HepG2 (cell line): ENCODE measurements around the gene SLC2A2. TPM values are rescaled to one million over a fixed set of nuclear protein-coding genes. Genes with fewer than 3 reads are reported as not detected.

Experiments used
- ATF4 ChIP-seq, 2 experiments: fragments of 450-650 bp in 1 of 2; sonication (generic) in 1 of 2; formaldehyde crosslinking; IDR thresholded peaks; 2 replicates each; pipeline versions ENCODE4 v1.5.0 to v1.8.0; 2020 to 2022; ENCODE audit warnings: mild to moderate bottlenecking in 1 of 2, missing genetic modification reagents in 1 of 2
- ELF3 ChIP-seq: IDR thresholded peaks from 2 replicates; pipeline ENCODE4 v1.6.1; 2016; ENCODE audit warnings: missing genetic modification reagents, missing compliant biosample characterization
- FOXA3 ChIP-seq: IDR thresholded peaks from 2 replicates; pipeline ENCODE4 v1.6.1; 2016; ENCODE audit warnings: missing genetic modification reagents, missing compliant biosample characterization
- GATAD2A ChIP-seq: IDR thresholded peaks from 2 replicates; pipeline ENCODE4 v1.6.1; 2016
- GLMP ChIP-seq: sonication (generic); formaldehyde crosslinking; IDR thresholded peaks from 2 replicates; pipeline ENCODE4 v1.9.0; 2021; ENCODE audit warnings: missing genetic modification reagents, mild to moderate bottlenecking, borderline replicate concordance
- HMG20A ChIP-seq: IDR thresholded peaks from 2 replicates; pipeline ENCODE4 v1.6.1; 2016; ENCODE audit warnings: borderline replicate concordance
- HNF4A ChIP-seq: sonication (generic); formaldehyde crosslinking; IDR thresholded peaks from 2 replicates; pipeline ENCODE4 v1.4.0; 2020; ENCODE audit warnings: missing genetic modification reagents
- KDM2A ChIP-seq: sonication (generic); formaldehyde crosslinking; IDR thresholded peaks from 2 replicates; pipeline ENCODE4 v1.4.0; 2020; ENCODE audit warnings: low read depth, missing genetic modification reagents, borderline replicate concordance
- NFIC ChIP-seq: IDR thresholded peaks from 2 replicates; pipeline ENCODE4 v1.6.1; 2012; ENCODE audit warnings: mild to moderate bottlenecking, low read length, inconsistent platforms
- NR2F6 ChIP-seq, 2 experiments: IDR thresholded peaks; 2 replicates each; pipeline ENCODE4 v1.6.1; 2016; ENCODE audit warnings: antibody characterized with exemption in 1 of 2, mild to moderate bottlenecking in 1 of 2
- POLR2A ChIP-seq, 2 experiments: IDR thresholded peaks; 2 replicates each; pipeline ENCODE4 v1.6.1; 2011; ENCODE audit warnings: low read depth in 2 of 2, low read length in 2 of 2, mild to moderate bottlenecking in 1 of 2, moderate library complexity in 1 of 2; ENCODE audit not compliant: insufficient read depth in 1 of 2
- RARA ChIP-seq: IDR thresholded peaks from 2 replicates; pipeline ENCODE4 v1.6.1; 2016; ENCODE audit warnings: missing genetic modification reagents, missing compliant biosample characterization
- SALL1 ChIP-seq: sonication (generic); formaldehyde crosslinking; IDR thresholded peaks from 2 replicates; pipeline ENCODE4 v1.8.0; 2022; ENCODE audit warnings: mild to moderate bottlenecking, missing genetic modification reagents
- SOX6 ChIP-seq, 2 experiments: fragments of 450-650 bp in 1 of 2; sonication (generic) in 1 of 2; formaldehyde crosslinking in 1 of 2; IDR thresholded peaks; 2 replicates each; pipeline versions ENCODE4 v1.4.0 to v1.6.1; 2017 to 2020; ENCODE audit warnings: antibody characterized with exemption in 1 of 2, mild to moderate bottlenecking in 1 of 2, missing genetic modification reagents in 1 of 2
- TBP ChIP-seq: sonication (generic); formaldehyde crosslinking; IDR thresholded peaks from 2 replicates; pipeline ENCODE4 v1.5.0; 2020; ENCODE audit warnings: missing genetic modification reagents
- TFDP2 ChIP-seq: sonication (generic); formaldehyde crosslinking; IDR thresholded peaks from 2 replicates; pipeline ENCODE4 v1.4.0; 2020; ENCODE audit warnings: missing genetic modification reagents
- TOE1 ChIP-seq: sonication (generic); formaldehyde crosslinking; IDR thresholded peaks from 2 replicates; pipeline ENCODE4 v1.4.0; 2020; ENCODE audit warnings: mild to moderate bottlenecking, missing genetic modification reagents
- ZKSCAN5 ChIP-seq: sonication (generic); formaldehyde crosslinking; IDR thresholded peaks from 2 replicates; pipeline ENCODE4 v1.5.1; 2020; ENCODE audit warnings: mild to moderate bottlenecking, missing genetic modification reagents
- ZMYM4 ChIP-seq: sonication (generic); formaldehyde crosslinking; IDR thresholded peaks from 2 replicates; pipeline ENCODE4 v1.8.1; 2023; ENCODE audit warnings: mild to moderate bottlenecking, missing genetic modification reagents
- ZNF180 ChIP-seq: sonication (generic); formaldehyde crosslinking; IDR thresholded peaks from 2 replicates; pipeline ENCODE4 v1.4.0; 2020; ENCODE audit warnings: low read depth, missing genetic modification reagents, borderline replicate concordance
- ZNF234 ChIP-seq: sonication (generic); formaldehyde crosslinking; conservative IDR thresholded peaks from 2 replicates; pipeline ENCODE4 v1.5.1; 2020; ENCODE audit warnings: mild to moderate bottlenecking, missing genetic modification reagents
- ZNF383 ChIP-seq: sonication (generic); formaldehyde crosslinking; IDR thresholded peaks from 2 replicates; pipeline ENCODE4 v1.4.0; 2020; ENCODE audit warnings: missing genetic modification reagents, mild to moderate bottlenecking, borderline replicate concordance
- ZNF451 ChIP-seq: sonication (generic); formaldehyde crosslinking; IDR thresholded peaks from 2 replicates; pipeline ENCODE4 v1.5.0; 2020; ENCODE audit warnings: mild to moderate bottlenecking, missing genetic modification reagents
- ZNF569 ChIP-seq: sonication (generic); formaldehyde crosslinking; IDR thresholded peaks from 2 replicates; pipeline ENCODE4 v1.5.0; 2020; ENCODE audit warnings: mild to moderate bottlenecking, missing genetic modification reagents, moderate library complexity, borderline replicate concordance
- ZNF589 ChIP-seq: sonication (generic); formaldehyde crosslinking; conservative IDR thresholded peaks from 2 replicates; pipeline ENCODE4 v1.8.0; 2022; ENCODE audit warnings: mild to moderate bottlenecking, moderate library complexity, missing genetic modification reagents
- ZNF670 ChIP-seq: sonication (generic); formaldehyde crosslinking; IDR thresholded peaks from 2 replicates; pipeline ENCODE4 v1.8.0; 2022; ENCODE audit warnings: mild to moderate bottlenecking, missing genetic modification reagents, borderline replicate concordance
- ZNF674 ChIP-seq: sonication (generic); formaldehyde crosslinking; IDR thresholded peaks from 2 replicates; pipeline ENCODE4 v1.5.0; 2020; ENCODE audit warnings: low read depth, mild to moderate bottlenecking, missing genetic modification reagents
- polyA plus RNA-seq, 8 experiments: library from polyadenylated mRNA; depleted of rRNA in 3 of 8; stranded (reverse) in 7 of 8; unstranded in 1 of 8; fragments of >200 nt; fragmentation: Illumina TruSeq in 4 of 8; extraction: Trizol in 4 of 8; gene quantifications; 2 replicates each; pipeline versions ENCODE4 v1.2.1 to v1.2.3, GENCODE V29; 2011 to 2016; ENCODE audit warnings: low read depth in 4 of 8, missing spikeins in 1 of 8, mixed read lengths in 1 of 8; ENCODE audit not compliant: insufficient read depth in 1 of 8
- total RNA-seq, 5 experiments: library from RNA; depleted of rRNA; stranded (reverse); fragments of >200 nt; fragmentation: Illumina TruSeq; extraction: Trizol; gene quantifications; 2 replicates each; pipeline ENCODE4 v1.2.3, GENCODE V29; 2016; ENCODE audit warnings: low read depth in 1 of 5

Gene SLC2A2
- total and polyA plus RNA-seq, 2 of the 13 experiments (the other 11 are each of a cell fraction or from before 2014, with no cell fraction given), result 19.5 to 23.2 TPM

- no peak for TF ChIP-seq GLMP (CRISPR knock-in tag)
- no peak for TF ChIP-seq ZNF670 (CRISPR knock-in tag)
- no peak for TF ChIP-seq ZNF180 (CRISPR knock-in tag)
- no peak for TF ChIP-seq ELF3 (CRISPR knock-in tag)
- TF ChIP-seq ZKSCAN5 (CRISPR knock-in tag), result no peak
- TF ChIP-seq FOXA3, result 0 out of 2 replicates have a peak, but pooled peaks have one; percentile 23
- TF ChIP-seq SOX6 (IDR thresholded peaks at IDR 0.05), result no peak
- TF ChIP-seq SOX6 (CRISPR knock-in tag; IDR thresholded peaks at IDR 0.05), result peak; percentile 49; the same call in 1 of the 2 replicates
- no peak for TF ChIP-seq ZNF383 (CRISPR knock-in tag)
- no peak for TF ChIP-seq HMG20A
- TF ChIP-seq ZNF451 (CRISPR knock-in tag), result no peak
- peak; percentile 56 for TF ChIP-seq SALL1 (CRISPR knock-in tag)
- TF ChIP-seq RARA (CRISPR knock-in tag), result peak; percentile 54; the same call in 1 of the 2 replicates
- TF ChIP-seq ZNF234 (CRISPR knock-in tag), result no peak
- TF ChIP-seq NR2F6 (IDR thresholded peaks at IDR 0.05), result peak; percentile 77
- TF ChIP-seq NR2F6 (CRISPR knock-in tag; IDR thresholded peaks at IDR 0.05), result peak; percentile 59
- no peak for TF ChIP-seq ZNF674 (CRISPR knock-in tag)
- TF ChIP-seq ZNF589 (CRISPR knock-in tag), result no peak
- TF ChIP-seq ATF4 (CRISPR knock-in tag; IDR thresholded peaks at IDR 0.05), result no peak
- TF ChIP-seq POLR2A (IDR thresholded peaks at IDR 0.05; ENCODE audit: insufficient read depth in 1 of 2, low read depth in 2 of 2, low read length in 2 of 2), result no peak
- no peak for TF ChIP-seq ZNF569
- no peak for TF ChIP-seq TOE1 (CRISPR knock-in tag)
- TF ChIP-seq ZMYM4 (CRISPR knock-in tag), result peak; percentile 68
- TF ChIP-seq GATAD2A, result peak; percentile 80
- TF ChIP-seq TFDP2, result no peak
- peak; percentile 47 for TF ChIP-seq HNF4A
- TF ChIP-seq TBP, result no peak
- TF ChIP-seq KDM2A, result no peak
- TF ChIP-seq NFIC, result peak; percentile 30; the same call in 1 of the 2 replicates
These were observed 59.4 kb downstream of the SLC2A2 start (continued) for GRCh38 chr3:170967126-170967525.
